ENCODE results near the gene IDUA.

IDUA gene

DNA sequence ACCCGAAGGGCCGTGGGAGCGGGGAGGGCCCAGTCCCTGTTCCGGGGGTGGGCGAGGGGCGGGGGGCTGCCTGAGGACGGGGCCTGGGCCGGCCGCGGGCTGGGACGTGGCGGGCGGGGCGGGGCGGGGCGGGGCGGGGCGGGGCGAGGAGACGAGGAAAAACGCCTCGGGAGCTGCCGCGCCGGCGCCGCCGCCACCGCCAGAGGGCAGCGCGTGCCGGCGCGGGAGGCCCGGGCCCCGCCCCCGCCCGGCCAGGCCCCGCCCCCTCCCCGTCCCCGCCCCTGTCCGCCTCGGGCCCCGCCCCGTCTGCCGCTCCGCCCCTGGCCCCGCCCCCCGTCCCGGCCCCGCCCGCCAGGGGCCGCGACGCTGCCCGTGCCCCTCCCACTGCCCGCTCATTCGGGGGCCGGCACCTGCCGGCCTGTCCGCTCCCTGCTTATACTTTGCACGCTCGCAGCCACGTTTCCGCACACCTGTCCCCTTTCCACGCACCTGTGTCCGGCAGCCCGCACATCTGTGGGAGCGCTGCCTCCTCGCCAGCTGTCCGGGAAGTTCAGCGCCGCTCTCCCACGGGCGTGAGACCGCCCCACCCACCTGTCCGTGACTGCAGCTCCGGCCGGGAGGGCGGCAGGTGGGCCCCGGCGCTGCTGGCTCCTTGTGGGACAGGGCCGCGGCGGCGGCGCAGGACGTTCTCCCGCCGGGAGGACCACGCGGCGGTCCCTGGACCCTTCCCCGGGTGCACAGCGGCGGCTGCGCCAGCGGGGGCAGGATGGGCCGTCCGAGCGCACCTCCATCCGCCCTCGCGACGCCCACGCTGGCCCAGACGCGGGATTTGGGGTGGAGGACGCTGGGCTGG is 22.9 kb downstream of the IDUA start:
- H3K27me3 Mint-ChIP-seq, result peaks cover 33% of the 10 kb centered on the region
- no peaks in the 10 kb centered on the region for H3K9me3 Mint-ChIP-seq
- no peak overlapping the region for H3K27ac Mint-ChIP-seq
- H3K4me1 Mint-ChIP-seq (ENCODE audit: low read depth), result peaks cover 18% of the 10 kb centered on the region
- peak overlapping the region; percentile 73 for H3K4me3 Mint-ChIP-seq
- H3K36me3 Mint-ChIP-seq (ENCODE audit: low read depth), result peaks cover 4% of the 10 kb centered on the region

DNA sequence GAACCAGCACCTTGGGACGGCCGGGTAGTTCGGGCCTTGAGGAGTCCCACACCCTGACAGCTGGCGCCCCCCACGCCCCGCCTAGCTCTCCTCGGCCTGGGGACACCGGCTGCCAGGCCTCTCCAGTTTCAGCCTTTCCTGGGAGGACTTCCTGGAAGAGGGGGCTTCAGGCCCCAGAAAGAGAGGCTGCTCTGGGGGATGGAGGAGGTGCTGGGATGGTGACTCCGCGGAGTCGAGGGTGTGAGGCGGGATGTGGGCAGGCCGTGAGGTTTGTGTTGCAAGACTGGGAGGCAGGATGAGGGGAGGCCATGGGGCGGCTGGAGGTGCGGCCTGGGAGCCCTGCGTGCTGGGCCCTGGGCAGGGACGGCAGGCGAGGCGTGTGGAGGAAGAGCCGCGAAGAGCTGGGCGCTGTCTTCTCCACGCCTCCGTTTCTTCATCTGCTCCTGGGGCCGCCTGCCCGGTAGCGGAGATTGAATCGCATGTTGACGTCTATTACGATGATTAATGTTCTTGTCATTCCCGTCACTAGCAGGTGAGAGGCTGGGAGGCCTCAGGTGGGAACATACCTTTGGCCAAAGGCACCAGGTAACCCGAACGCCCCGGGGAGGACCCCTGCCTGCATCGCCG is 23.7 kb downstream of the IDUA start:
- Mint-ChIP-seq H3K27ac (peak overlapping the region; percentile 69), H3K27me3 (peaks cover 31% of the 10 kb centered on the region), H3K4me3 (peak overlapping the region; percentile 75), H3K36me3 (ENCODE audit: low read depth) (peaks cover 4% of the 10 kb centered on the region), H3K4me1 (ENCODE audit: low read depth) (peaks cover 18% of the 10 kb centered on the region), H3K9me3 (no peaks in the 10 kb centered on the region)

DNA sequence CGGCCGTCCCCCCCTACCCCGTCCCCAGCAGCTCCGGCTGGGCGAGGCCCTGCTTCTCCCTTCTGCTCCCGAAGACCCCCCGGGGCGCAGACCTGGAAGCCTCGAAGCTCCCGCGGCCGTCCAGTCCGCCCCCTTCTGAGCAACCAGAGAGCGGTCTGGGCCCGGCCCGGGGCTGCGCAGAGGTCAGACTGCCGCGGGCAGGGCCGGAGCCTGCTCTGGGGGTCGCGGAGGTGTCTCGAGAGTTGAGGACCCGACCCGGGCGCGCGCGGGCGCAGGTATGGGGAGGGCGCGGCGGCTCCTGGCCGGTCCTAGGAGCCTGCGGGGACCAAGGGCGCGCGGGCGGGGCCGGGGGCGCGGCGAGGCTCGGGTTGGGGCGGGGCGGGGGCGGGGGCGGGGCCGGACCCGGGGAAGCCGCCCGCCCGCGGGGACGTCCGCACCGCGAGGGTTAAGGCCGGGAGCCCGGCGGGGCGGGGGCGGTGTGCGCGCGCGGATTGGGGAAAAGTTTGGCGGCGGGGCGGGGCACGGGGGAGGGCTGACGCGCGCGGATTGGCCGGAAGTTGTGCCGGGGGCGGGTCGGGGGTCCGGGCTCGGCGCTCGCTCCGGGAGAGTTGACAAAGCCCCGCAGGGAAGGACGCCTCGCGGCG is 24.3 kb downstream of the IDUA start, which contains the start of gene FGFRL1:
Gene FGFRL1, plus strand, starts transcription at position 605 of the 644 bp plus-strand sequence. CDS start 860 bp downstream, outside the sequence.
- peaks cover 18% of the 10 kb centered on the region for H3K4me1 Mint-ChIP-seq (ENCODE audit: low read depth)
- peak within 1 kb of the TSS; percentile 75 for H3K4me3 Mint-ChIP-seq
- H3K36me3 Mint-ChIP-seq (ENCODE audit: low read depth), result peaks cover 4% of the 10 kb centered on the region
- no peaks in the 10 kb centered on the region for H3K9me3 Mint-ChIP-seq
- H3K27ac Mint-ChIP-seq, result peak within 1 kb of the TSS; percentile 69
- H3K27me3 Mint-ChIP-seq, result peaks cover 28% of the 10 kb centered on the region

DNA sequence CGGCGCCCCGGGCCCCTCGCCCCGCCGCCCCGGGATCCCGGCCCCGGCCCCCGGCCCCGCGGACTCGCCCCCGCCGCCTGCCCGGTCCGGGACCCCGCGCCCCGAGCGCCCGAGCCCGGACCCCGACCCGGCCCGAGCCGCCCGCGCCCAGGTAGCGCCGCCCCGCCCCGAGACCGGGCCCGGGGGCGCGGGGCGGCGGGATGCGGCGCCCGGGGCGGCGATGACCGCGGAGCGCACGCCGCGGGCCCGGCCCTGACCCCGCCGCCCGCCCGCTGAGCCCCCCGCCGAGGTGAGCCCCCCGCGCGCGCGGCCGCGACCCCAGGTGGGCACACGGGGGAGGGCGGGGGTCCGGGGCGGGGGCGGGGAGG is 24.8 kb downstream of the IDUA start:
- Mint-ChIP-seq H3K9me3 (no peaks in the 10 kb centered on the region), H3K4me1 (ENCODE audit: low read depth) (peaks cover 18% of the 10 kb centered on the region), H3K4me3 (no peak overlapping the region), H3K27ac (no peak overlapping the region), H3K27me3 (peaks cover 24% of the 10 kb centered on the region), H3K36me3 (ENCODE audit: low read depth) (peaks cover 4% of the 10 kb centered on the region)

DNA sequence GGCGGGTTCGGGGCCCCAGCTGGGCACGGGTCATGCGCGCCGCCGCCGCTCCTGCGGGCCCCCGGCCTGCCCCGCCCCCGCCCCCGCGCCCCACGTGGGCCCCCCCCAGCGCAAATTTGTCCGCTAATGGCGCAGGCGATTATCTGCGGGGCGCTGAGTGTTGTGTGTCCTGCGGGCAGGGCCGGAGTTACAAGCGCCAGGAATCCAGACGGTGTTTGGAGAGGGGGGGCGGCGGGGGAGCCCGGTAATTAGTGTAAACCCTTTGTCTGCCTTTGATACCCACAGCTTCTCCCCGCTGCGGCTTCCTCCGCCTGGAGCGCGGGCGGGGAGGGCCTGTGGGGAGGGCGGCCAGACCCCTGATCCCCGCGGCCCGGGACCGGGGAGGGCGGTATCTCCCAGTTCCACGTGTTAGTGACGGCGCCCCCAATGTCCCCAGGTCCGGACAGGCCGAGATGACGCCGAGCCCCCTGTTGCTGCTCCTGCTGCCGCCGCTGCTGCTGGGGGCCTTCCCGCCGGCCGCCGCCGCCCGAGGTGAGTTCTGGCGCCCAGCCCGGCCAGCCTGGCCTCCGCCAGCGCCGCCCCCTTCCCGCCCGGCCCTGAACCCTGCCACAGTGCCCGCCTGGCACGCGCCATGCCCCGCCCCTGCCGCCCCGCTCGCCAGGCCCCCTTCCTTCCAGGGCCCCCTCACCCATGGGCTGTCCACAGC is 25.3 kb downstream of the IDUA start:
- H3K4me1 Mint-ChIP-seq (ENCODE audit: low read depth), result peaks cover 18% of the 10 kb centered on the region
- H3K27ac Mint-ChIP-seq, result no peak overlapping the region
- no peaks in the 10 kb centered on the region for H3K9me3 Mint-ChIP-seq
- H3K36me3 Mint-ChIP-seq (ENCODE audit: low read depth), result peaks cover 4% of the 10 kb centered on the region
- peak overlapping the region; percentile 57 for H3K4me3 Mint-ChIP-seq
- H3K27me3 Mint-ChIP-seq, result peaks cover 19% of the 10 kb centered on the region

DNA sequence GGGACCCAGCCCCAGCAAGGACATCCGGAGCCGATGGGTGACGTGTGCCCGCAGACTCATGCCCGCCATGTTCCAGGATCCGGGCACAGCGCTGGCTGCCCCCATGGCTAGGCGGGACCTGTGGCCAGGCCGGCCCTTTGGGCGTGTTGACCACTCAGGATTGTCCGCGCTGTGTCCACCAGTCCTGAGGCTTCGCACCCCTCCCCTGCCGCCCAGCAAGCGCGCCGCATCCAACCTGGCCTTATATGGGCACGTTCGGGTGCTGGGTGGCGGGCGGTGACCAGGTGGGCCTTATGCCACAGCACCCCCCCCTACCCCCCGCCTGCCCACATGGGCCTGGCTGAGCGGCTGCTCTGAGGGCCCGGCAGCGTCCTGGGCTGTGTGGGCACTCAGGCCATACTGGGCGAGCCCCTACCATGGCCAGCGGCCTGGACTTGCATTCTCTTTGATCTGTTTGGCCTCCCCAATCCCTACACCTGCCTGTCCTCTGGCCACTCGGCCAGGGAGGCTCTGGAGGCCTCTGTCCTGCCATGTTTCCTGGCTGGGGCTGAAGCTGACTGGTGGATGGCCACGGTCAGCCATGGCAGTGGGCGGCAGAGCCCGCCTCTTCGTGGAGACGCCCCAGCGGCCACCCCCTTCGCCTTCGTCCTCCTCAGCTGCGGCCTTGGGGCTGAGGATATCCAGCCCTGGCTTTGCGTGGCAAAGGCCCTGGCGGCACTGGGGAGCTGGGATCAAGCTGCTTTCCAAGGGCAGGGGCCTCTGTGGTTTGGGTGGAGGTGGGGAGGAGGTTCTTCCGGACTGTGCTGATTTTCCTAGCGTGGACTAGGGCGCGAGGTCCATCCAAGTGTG is 26.6 kb downstream of the IDUA start:
- Mint-ChIP-seq H3K27me3 (peaks cover 7% of the 10 kb centered on the region), H3K36me3 (ENCODE audit: low read depth) (peaks cover 4% of the 10 kb centered on the region), H3K9me3 (no peaks in the 10 kb centered on the region), H3K27ac (no peak overlapping the region), H3K4me1 (ENCODE audit: low read depth) (peaks cover 14% of the 10 kb centered on the region), H3K4me3 (peak overlapping the region; percentile 37)

DNA sequence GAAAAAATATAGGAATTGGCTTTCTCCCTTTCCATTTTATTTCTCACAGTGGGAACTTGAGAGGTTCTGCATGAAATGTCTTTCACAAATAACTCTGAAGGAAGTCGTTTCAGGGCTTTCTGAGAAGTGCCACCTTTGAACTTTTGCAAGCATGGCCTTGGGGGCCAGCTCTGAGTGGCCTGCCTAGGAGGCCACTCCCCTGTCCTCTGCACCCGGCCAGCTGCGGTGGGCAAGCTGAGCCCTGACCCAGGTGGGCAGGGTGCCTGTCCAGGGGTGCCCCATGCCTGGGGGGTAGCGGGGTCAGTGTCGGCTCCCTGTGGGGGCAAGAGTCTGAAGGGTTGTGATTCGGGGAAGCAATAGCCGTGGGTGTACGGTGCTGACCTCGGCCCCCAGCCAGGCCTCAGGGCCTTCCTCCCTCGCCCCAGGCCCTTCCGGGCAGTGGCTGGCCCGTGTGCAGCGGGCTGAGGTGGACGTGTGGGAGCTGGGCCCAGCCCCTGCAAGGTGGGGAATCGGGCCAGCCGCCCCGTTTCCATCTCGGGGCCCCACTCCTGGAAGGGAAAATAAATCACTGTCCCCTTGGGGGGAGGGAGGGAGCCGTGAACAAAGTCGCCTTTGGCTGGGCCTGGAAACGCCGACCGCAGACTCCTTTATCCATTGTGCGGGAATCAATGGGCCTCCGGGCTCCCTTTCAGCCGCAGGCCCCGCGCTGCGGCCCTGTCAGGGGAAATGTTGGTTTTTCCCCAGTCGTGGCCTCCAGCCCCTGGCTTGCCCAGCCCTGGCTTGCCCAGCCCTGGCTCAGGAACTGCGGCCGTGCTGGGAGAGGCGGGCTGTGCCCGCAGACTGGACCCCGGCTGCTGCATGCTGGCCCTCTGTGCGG is 27.7 kb downstream of the IDUA start:
- H3K4me1 Mint-ChIP-seq (ENCODE audit: low read depth), result peaks cover 6% of the 10 kb centered on the region
- no peaks in the 10 kb centered on the region for H3K27me3 Mint-ChIP-seq
- peak overlapping the region; percentile 37 for H3K4me3 Mint-ChIP-seq

DNA sequence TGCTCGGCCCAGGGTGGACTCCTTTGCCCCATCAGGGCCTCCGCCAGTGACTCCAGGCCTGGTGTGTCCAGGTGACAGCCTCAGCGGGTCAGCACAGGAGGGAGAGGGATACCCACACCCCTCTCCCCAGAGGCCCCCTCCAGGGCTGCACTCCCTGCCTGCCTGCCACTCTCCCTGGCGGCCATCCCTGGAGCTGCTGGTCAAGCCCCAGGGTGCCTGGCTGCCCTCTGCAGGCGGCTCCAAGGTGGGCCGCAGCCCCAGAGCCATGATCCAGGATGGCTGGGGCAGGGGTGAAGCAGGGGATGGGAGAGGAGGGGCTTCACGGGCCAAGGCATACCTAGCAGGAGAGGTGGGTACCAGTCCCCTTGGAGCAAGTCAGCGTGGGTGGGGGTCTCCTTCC is 28.3 kb downstream of the IDUA start:
- Mint-ChIP-seq H3K9me3 (no peaks in the 10 kb centered on the region), H3K36me3 (ENCODE audit: low read depth) (peaks cover 4% of the 10 kb centered on the region), H3K27me3 (no peaks in the 10 kb centered on the region), H3K27ac (no peak overlapping the region), H3K4me1 (ENCODE audit: low read depth) (peaks cover 6% of the 10 kb centered on the region), H3K4me3 (no peak overlapping the region)

More for the DNA sequence above, 27.7 kb downstream of the IDUA start:
- no peak overlapping the region for H3K27ac Mint-ChIP-seq
- H3K9me3 Mint-ChIP-seq, result no peaks in the 10 kb centered on the region
- peaks cover 4% of the 10 kb centered on the region for H3K36me3 Mint-ChIP-seq (ENCODE audit: low read depth)

DNA sequence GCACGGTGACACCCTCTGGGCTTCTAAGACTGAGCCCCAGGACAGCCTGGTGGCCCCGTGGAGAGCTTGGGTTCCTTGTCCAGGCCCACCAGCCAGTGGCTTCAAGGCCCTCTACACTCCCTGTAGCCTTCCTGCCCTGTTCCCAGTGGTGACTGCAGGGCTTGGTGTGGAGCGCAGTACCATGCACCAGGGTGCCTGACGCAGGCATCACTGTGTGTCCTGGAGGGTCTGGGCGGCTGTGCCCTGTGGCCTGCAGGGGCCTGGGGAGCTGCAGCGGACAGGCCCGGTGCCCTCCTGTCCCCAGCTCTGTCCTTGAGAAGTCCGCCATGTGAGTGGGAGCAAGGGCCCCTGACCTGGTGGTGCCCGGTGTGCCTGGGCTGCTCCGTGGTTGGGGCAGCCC is 28.9 kb downstream of the IDUA start:
- Mint-ChIP-seq H3K4me3 (no peak overlapping the region), H3K4me1 (ENCODE audit: low read depth) (peaks cover under 1% of the 10 kb centered on the region), H3K27me3 (no peaks in the 10 kb centered on the region), H3K27ac (no peak overlapping the region), H3K9me3 (no peaks in the 10 kb centered on the region), H3K36me3 (ENCODE audit: low read depth) (peaks cover 4% of the 10 kb centered on the region)

DNA sequence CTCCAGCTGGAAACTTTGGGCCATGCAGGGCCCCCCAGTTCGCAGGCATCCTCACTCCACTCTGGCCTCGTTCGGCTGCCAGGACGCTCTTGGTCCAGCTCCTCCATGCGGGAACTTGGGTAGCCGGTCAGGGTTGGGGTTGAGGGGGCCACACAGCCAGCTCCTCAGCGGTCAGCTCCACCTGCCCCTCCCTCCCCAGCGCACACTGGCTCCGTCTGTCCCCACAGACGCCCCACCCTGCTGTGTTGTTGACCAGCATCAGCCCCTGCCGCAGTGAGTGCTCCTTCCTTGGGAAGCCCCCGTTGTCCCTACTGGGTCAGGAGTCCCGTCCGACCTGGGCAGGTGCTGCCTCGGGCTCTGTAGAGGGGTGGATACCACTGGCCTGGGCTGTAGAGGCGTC is 30.4 kb downstream of the IDUA start:
- Mint-ChIP-seq H3K9me3 (no peaks in the 10 kb centered on the region), H3K36me3 (ENCODE audit: low read depth) (peaks cover 4% of the 10 kb centered on the region), H3K27me3 (no peaks in the 10 kb centered on the region), H3K27ac (no peak overlapping the region), H3K4me3 (no peak overlapping the region), H3K4me1 (ENCODE audit: low read depth) (no peaks in the 10 kb centered on the region)

DNA sequence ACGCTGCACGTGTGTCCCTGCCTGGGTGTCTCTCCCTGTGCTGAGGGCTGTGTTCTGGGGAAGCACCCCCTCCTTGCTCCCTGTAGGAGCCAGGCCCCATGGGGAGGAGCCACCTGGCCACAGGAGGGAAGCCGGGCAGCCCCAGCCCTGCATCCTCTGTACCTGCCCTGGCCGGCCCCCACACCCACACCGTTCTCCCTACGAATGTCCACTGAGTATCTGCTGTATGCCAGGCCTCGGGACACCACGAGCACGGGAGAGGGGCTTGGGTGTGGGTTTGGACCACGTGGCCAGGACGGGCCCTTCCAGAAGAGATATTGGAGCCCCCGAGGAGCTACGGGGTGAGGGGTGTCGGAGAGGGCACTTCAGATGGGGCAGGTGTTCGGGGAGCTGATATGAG is 30.9 kb downstream of the IDUA start:
- Mint-ChIP-seq H3K9me3 (no peaks in the 10 kb centered on the region), H3K27me3 (no peaks in the 10 kb centered on the region), H3K27ac (no peak overlapping the region), H3K4me1 (ENCODE audit: low read depth) (no peaks in the 10 kb centered on the region), H3K36me3 (ENCODE audit: low read depth) (peaks cover 4% of the 10 kb centered on the region), H3K4me3 (no peak overlapping the region)

DNA sequence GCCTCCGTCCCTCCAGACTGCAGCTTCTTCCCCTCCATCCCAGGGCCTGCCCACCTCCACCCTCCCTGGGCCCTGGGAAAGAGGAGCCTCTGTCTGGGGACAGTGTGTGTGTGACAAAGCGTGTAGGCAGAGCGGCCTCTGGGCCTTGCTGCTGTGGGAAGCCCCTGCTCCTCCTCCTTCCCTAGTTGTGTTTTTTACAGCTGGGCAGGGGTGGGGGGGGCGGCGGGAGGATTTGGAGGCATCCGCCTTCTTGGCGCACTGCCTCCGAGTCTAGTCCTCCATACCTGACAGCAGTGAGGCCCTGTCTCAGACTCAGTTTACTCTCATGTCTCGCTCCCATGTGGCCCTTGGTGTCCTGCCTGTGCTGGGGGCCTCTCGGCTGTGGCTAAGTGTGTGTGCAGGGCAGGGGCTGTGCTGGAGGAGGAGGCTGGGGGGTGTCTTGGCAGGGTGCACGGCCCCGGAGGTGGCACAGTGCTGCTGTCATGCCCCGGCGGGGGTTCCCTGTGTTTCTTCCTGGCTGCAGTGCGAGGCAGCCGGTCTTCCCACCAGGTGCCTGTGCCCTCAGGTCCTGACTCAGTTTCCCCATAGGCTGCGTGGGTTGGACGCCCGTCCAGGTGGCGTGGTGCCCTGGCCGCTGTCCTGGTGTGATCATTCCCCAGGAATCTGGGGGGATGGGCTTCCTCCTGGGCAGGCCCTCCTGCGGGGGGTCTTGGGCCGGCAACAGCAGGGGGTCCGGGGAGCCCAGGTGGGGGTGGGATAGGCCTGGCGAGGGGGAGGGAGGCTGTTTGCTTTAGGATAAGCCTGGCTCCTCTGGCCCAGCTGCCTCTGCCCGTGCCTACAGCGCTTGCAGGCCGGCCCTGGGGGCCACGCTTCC is 31.5 kb downstream of the IDUA start:
- Mint-ChIP-seq H3K36me3 (ENCODE audit: low read depth) (peaks cover 4% of the 10 kb centered on the region), H3K27me3 (no peaks in the 10 kb centered on the region), H3K27ac (no peak overlapping the region), H3K4me3 (no peak overlapping the region), H3K4me1 (ENCODE audit: low read depth) (no peaks in the 10 kb centered on the region), H3K9me3 (no peaks in the 10 kb centered on the region)

DNA sequence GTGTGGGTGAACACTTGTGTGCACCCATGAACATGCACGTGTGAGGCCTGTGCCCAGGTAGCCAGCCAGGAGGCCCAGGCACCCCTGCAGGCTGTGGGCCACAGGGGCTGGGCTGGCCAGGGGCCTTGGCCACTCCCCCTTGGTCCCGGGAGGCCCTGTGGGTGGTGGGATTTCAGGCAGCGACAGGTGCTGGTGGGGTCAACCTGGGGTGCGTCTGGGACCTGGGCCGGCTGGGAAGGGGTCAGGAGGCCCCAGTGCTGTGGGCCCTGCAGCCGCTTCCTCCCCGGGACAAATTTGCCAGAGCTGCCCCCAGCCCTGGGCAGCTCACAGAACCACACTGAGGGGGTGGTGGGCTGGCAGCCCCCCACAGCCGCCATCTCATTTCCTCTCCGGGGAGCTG is 32.5 kb downstream of the IDUA start:
- Mint-ChIP-seq H3K4me3 (no peak overlapping the region), H3K9me3 (no peaks in the 10 kb centered on the region), H3K36me3 (ENCODE audit: low read depth) (no peaks in the 10 kb centered on the region), H3K4me1 (ENCODE audit: low read depth) (no peaks in the 10 kb centered on the region), H3K27me3 (no peaks in the 10 kb centered on the region), H3K27ac (no peak overlapping the region)

Data from stimulated activated naive CD8-positive, alpha-beta T cell treated with anti-CD3 and anti-CD28 coated beads, Interleukin-15, Interleukin-2, amounts not matched to agents 100 ng/mL and 50 ng/mL, for 24 hours (primary cell).